Measurements from ENCODE around the gene ZNF302. TPM values are rescaled to one million over a fixed set of nuclear protein-coding genes. Genes with fewer than 3 reads are reported as not detected.
A peak's percentile ranks its signal among the peaks of the same experiment; 100 is the strongest.
"Not testable (repeated sequence)": the region's sequence is repeated elsewhere in the genome, so short reads cannot be mapped to it uniquely, and the experiment has no call there.

ZNF302 gene
- total RNA-seq, 1 donor from 2014 or later: 24.1 TPM

GRCh38 chr19:34671972-34672371 is 5.5 kb upstream of the ZNF302 start:
- no peak for DNase-seq (ENCODE audit: low spot score)

GRCh38 chr19:34673590-34673989 is 3.9 kb upstream of the ZNF302 start:
- no peak for DNase-seq (ENCODE audit: low spot score)

DNA sequence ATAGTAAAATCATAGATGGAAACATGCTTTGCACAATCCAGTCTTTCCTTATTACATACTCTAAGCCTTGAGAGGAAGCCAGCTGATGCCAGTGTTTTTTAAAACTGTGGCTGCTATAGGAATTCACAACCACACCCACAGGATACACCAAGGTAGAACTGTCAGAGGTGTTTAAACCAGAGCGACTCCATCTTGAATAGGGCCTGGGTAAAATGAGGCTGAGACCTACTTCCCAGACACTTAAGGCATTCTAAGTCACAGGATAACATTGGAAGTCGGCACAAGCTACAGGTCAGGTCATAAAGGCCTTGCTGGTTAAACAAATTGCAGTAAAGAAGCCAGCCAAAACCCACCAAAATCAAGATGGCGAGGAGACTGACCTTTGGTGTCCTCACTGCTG is 2.2 kb upstream of the ZNF302 start:
- no peak for DNase-seq (ENCODE audit: low spot score)

DNA sequence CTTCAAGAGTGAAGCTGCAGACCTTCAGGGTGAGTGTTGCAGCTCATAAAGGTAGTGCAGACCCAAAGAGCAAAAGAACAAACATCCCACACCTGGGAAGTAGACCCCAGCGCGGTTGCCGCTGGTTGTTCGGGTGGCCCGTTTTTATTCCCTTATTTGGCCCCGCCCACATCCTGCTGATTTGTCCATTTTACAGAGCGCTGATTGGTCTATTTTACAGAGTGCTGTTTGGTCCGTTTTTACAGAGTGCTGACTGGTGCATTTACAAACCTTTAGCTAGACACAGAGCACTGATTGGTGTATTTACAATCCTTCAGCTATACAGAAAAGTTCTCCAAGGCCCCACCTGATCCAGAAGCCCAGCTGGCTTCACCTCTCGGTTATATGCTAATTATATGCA is 1.6 kb upstream of the ZNF302 start:
- no peak for DNase-seq (ENCODE audit: low spot score)

DNA sequence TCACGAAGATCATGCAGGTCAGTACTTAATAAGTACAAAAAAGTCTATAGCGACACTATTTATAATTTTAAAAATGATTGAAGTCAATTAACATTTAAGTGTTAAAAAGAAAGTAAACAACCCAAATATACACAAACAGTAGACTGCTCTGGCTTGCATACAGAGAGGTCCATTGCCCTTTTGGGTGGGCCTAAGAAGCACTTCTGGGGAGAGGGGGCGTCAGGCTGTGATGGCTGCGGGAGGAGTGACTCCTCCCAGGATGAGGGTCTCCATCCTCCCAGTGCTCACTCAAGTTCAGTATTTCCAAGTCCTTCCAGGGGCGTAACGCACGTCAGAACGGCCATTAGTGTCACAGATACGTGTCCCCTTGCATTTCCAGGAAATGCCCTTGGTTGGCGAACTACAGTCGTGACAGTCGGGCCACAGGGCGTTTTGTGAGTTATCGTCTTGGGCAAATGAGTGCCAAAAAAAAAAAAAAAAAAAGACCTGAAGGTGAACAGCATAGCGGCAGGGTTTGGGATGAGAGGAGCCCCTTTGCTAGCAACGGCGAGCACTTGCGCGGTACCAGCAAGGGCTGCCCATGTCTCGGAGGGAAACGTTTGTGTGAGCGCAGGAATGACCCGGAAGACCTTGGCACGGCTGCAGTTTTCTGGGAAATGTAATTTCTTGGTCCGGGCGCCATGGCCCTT is 637 bp upstream of the ZNF302 start, which contains the start of gene SCGB2B2:
TSS of gene SCGB2B2 (minus strand) at position 463 of the 689 bp plus-strand sequence. CDS start 82,596 bp downstream, outside the sequence.
- DNase-seq (ENCODE audit: low spot score): peak; percentile 96

DNA sequence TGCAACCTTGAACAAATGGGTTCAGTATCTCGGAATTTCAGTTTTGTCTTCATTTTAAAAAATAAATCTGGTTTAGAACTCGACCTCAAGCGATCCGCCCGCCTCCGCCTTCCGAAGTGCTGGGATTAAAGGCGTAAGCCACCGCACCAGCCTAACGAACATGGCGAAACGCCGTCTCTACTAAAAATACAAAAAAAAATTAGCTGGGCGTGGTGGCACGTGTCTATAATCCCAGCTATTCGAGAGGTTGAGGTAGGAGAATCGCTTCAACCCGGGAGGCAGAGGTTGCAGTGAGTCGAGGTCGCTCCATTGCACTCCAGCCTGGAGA is 571 bp downstream of the ZNF302 start:
- DNase-seq (ENCODE audit: low spot score): no peak

GRCh38 chr19:34678421-34678820 is 943 bp downstream of the ZNF302 start:
- no peak for DNase-seq (ENCODE audit: low spot score)

- DNase-seq (ENCODE audit: low spot score): no peak
These were observed 4.0 kb downstream of the ZNF302 start for GRCh38 chr19:34681478-34681877.

DNA sequence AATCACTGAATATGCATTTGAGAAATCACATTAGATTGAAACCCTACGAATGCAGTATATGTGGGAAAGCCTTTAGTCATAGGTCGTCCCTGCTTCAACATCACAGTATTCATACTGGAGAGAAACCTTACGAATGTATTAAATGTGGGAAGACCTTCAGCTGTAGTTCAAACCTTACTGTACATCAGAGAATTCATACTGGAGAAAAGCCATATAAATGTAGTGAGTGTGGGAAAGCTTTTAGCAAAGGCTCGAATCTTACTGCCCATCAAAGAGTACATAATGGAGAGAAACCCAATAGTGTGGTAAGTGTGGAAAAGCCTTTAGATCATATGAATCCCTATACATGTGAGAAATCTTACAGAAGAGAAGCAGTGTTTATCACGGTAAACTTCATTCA is 7.8 kb downstream of the ZNF302 start:
- DNase-seq (ENCODE audit: low spot score): not testable (repeated sequence)

DNA sequence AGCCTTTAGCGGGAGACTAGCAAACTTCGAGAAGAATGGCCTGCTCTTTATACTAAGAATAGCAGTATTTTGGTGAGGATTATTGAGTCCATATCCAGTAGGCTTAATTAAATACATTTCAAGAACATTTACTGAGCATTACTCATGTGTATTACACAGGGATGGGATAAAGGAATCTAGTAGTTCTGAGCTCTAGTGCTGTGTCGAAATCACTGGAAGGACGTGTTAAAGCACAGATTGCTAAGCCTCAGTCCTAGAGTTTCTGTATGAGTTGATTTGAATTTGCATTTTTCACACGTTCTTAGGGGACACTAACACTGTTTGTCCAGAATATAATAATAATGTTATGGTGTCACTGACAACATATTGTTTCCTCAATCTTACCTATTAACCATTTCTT is 9.0 kb downstream of the ZNF302 start:
- DNase-seq (ENCODE audit: low spot score): no peak

DNA sequence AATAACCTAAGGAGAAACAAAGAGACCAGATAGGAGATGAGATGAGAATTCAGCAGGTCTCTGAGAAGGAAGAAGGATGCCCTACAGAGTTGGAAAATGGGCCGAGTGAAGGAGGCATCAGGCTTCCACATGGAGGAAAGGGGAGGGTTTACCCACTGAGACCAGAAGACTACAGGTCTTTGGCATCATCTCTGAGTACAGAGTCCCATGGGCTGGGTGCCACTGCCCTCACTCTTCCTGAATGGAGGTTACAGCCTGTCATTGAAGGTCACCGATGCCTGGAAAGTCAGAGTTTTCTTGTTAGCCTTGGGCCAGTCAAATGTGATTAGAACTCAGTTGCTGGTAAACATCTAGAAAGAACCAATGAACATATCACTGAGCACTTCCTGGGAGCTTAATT is 9.9 kb downstream of the ZNF302 start:
- DNase-seq (ENCODE audit: low spot score): no peak

- no peak for DNase-seq (ENCODE audit: low spot score)
These were observed 11.1 kb downstream of the ZNF302 start for GRCh38 chr19:34688592-34688991.

DNA sequence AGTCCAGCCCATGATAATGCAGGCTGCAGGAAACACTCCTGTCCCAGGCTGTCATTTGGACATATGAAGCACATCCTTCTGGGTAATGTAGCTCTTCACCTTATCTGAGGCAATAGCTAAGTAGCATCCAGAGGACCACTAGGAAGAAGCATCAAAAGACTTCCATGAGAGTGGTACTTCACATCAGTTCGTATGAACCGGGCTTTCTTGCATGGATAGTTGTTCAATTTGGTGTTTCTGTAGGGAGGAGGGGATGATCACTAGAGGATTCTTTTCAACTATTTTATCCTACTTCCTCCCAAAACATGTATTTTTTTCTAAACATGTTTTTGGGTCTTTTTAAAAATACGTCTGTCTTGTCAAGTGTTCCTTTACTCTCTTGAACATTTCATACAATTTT is 12.9 kb downstream of the ZNF302 start:
- no peak for DNase-seq (ENCODE audit: low spot score)

GRCh38 chr19:34692549-34692948 is 15.1 kb downstream of the ZNF302 start:
- DNase-seq (ENCODE audit: low spot score): no peak

- no peak for DNase-seq (ENCODE audit: low spot score)
These were observed 30.2 kb downstream of the ZNF302 start for GRCh38 chr19:34707661-34708060.

DNA sequence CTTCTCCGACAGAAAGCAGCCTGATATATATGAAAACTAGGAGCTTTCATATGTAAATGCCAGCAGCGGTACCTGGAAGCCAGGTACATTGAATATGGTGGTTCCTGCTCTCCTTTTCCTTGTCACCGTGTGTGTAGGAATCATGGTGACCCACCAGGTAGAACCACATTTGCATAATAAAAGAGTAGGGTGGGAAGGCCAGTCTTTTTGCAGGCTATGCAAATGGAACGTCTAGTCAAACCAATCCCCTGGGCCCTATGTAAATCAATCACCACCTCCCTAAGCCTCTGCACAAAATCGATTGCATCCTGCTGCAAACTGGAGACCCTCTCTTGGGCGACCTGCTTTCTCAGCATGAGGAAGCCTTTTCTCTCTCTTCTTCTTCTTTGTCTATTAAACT is 34.4 kb downstream of the ZNF302 start:
- no peak for DNase-seq (ENCODE audit: low spot score)

GRCh38 chr19:34712395-34713261 is 35.1 kb downstream of the ZNF302 start:
- peak; percentile 28 for DNase-seq (ENCODE audit: low spot score)

DNA sequence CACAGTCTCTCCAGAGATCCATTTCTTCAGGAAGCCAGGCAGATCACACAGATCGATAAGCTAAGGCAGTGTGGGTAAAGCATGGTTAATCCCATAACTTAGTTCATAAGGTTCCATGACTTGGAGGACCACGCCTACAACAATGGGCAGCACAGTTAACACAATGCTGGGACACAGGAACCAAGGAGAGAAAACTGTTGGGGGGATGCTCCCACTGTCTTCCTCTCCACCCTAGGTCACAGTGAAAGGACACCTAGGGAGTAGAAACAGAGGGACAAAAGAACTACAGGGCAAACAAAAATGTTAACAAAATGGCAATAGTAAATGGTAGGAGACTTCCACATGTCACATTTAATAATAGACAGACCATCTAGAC is 35.8 kb downstream of the ZNF302 start:
- DNase-seq (ENCODE audit: low spot score): no peak

GRCh38 chr19:34715357-34715756 is 37.9 kb downstream of the ZNF302 start:
- DNase-seq (ENCODE audit: low spot score): no peak

- DNase-seq (ENCODE audit: low spot score): no peak
These were observed 44.9 kb downstream of the ZNF302 start for GRCh38 chr19:34722353-34722752.

DNA sequence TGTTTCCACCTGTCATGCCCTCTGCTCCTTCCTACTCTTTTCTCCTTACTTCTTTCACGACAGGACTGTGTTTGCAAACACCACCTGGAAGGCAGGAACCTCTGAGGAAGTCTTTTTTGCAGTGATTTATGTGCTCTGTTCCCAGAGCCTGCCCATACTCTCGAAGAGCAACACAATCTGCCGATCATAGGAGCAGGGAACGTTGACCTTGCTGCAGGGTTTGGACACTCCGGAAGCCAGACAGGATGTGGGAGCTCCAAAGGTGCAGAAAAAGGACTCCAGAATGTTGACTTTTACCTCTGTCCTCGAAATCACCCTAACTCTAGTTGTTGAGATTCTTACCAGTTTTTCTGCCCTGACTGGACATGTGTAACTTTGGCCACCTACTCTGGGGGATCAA is 47.9 kb downstream of the ZNF302 start:
- DNase-seq (ENCODE audit: low spot score): no peak

GRCh38 chr19:34731019-34731829 is 53.7 kb downstream of the ZNF302 start:
- DNase-seq (ENCODE audit: low spot score): no peak
